PC-3 (cell line): Measurements from ENCODE around the gene BLM.

Source experiments
- EZH2 ChIP-seq: fragments of 300-600 bp; sonication (generic); IDR thresholded peaks from one replicate; pipeline ENCODE4 v1.6.1; 2017; ENCODE audit warnings: antibody characterized with exemption, mild to moderate bottlenecking, low read length; ENCODE audit not compliant: unreplicated experiment
- EZH2phosphoT487 ChIP-seq: fragments of 300-600 bp; sonication (generic); IDR thresholded peaks from 2 replicates; pipeline ENCODE4 v1.6.1; 2018; ENCODE audit warnings: mild to moderate bottlenecking, antibody characterized with exemption, low read length, borderline replicate concordance
- TF ChIP-seq, protein P1 (sequence below): fragments of 300-600 bp; sonication (generic); conservative IDR thresholded peaks from 2 replicates; pipeline ENCODE4 v1.5.1; 2017; ENCODE audit warnings: antibody characterized with exemption, low read depth, mild to moderate bottlenecking, low read length

DNA sequence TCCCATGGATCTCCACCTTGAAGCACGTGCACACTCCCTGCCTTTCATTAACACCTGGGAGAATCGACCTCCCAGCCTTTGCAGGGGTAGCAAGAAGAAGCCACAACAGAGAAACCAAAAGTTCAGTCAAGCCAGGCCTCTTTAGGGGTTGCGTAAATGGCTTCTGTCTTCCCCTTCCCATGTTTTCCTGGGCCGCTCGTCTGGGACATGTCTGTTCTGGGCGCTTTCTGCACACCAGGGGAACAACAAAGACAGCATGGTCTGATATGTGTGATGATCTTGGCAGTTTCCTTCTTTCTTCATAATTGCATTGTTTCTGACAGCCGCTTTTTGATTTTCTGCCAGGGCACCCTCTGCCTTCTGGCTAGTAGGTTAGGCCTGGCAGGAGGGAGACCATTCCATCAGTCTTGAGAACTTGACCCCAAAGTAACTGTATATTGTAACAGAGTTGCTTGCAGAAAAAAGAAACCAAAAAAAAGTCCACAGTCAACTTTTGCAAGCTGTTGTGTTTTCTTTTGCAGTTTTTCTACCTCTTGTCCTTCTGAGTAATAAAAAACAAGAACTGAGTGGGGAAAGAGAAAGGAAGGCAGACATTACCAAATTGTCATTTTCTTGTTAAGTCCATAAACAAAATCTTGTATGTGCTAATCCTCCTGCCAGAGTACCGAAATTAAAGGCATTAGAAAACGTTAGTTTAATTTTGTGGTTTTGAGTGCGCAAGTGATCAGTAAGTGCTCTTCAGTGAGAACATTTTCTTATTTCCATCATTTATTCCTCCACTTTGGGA lies 95.2 kb downstream of the BLM start:
- TF ChIP-seq, protein P1, sequence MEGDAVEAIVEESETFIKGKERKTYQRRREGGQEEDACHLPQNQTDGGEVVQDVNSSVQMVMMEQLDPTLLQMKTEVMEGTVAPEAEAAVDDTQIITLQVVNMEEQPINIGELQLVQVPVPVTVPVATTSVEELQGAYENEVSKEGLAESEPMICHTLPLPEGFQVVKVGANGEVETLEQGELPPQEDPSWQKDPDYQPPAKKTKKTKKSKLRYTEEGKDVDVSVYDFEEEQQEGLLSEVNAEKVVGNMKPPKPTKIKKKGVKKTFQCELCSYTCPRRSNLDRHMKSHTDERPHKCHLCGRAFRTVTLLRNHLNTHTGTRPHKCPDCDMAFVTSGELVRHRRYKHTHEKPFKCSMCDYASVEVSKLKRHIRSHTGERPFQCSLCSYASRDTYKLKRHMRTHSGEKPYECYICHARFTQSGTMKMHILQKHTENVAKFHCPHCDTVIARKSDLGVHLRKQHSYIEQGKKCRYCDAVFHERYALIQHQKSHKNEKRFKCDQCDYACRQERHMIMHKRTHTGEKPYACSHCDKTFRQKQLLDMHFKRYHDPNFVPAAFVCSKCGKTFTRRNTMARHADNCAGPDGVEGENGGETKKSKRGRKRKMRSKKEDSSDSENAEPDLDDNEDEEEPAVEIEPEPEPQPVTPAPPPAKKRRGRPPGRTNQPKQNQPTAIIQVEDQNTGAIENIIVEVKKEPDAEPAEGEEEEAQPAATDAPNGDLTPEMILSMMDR: no peak
- TF ChIP-seq EZH2phosphoT487 (no peak), EZH2 (no peak)
